ENCODE results near the gene PRKD2. TPM values are rescaled to one million over a fixed set of nuclear protein-coding genes. Genes with fewer than 3 reads are reported as not detected.

PRKD2 gene
- total RNA-seq, 1 experiment from 2014 or later = 45.1 TPM

GRCh38 chr19:46755077-46755852, 38.4 kb upstream of the PRKD2 start:
- Histone ChIP-seq H3K27me3 (replicated peaks; ENCODE audit: insufficient read depth, low read depth, low read length, poor library complexity) (no peaks in the 10 kb centered on the region), H3K27ac (ENCODE audit: low read depth, low read length, poor library complexity, severe bottlenecking) (no peak overlapping the region), H3K36me3 (ENCODE audit: insufficient read depth, low read length, poor library complexity, severe bottlenecking) (no peaks in the 10 kb centered on the region), H3K9me3 (ENCODE audit: low read depth, low read length, poor library complexity, severe bottlenecking) (no peaks in the 10 kb centered on the region), H3K4me1 (ENCODE audit: insufficient read depth, low read length, poor library complexity, severe bottlenecking) (no peaks in the 10 kb centered on the region), H3K4me3 (ENCODE audit: low read depth, low read length, poor library complexity, severe bottlenecking) (no peak overlapping the region)
- TF ChIP-seq CTCF (conservative IDR thresholded peaks at IDR 0.05; ENCODE audit: low read depth, low read length) = no peak
- no peak for TF ChIP-seq EZH2 (IDR thresholded peaks at IDR 0.05; ENCODE audit: borderline replicate concordance, low read depth, low read length, poor library complexity, severe bottlenecking)
- no peak for DNase-seq (ENCODE audit: low spot score)
- POLR2A ChIA-PET (ENCODE audit: low non-redundant PET) = no interaction called here
- intact Hi-C loops (cut with micrococcal nuclease; ENCODE audit: unreplicated experiment) = loop anchor here (5.0 kb wide), 1 partner anchor 237 kb away; no protein-coding TSS in a partner anchor
- BruUV-seq (replicated peaks) = no TSS peak
- CTCF ChIA-PET = no interaction called here

- Histone ChIP-seq H3K9me3 (ENCODE audit: low read depth, low read length, poor library complexity, severe bottlenecking) (no peaks in the 10 kb centered on the region), H3K4me3 (ENCODE audit: low read depth, low read length, poor library complexity, severe bottlenecking) (no peak overlapping the region), H3K27ac (ENCODE audit: low read depth, low read length, poor library complexity, severe bottlenecking) (no peak overlapping the region), H3K27me3 (replicated peaks; ENCODE audit: insufficient read depth, low read depth, low read length, poor library complexity) (no peaks in the 10 kb centered on the region), H3K36me3 (ENCODE audit: insufficient read depth, low read length, poor library complexity, severe bottlenecking) (no peaks in the 10 kb centered on the region), H3K4me1 (ENCODE audit: insufficient read depth, low read length, poor library complexity, severe bottlenecking) (no peaks in the 10 kb centered on the region)
- no peak for TF ChIP-seq EZH2 (IDR thresholded peaks at IDR 0.05; ENCODE audit: borderline replicate concordance, low read depth, low read length, poor library complexity, severe bottlenecking)
- TF ChIP-seq CTCF (conservative IDR thresholded peaks at IDR 0.05; ENCODE audit: low read depth, low read length) = peak; percentile 75
- intact Hi-C loops (cut with micrococcal nuclease; ENCODE audit: unreplicated experiment) = loop anchor here (5.0 kb wide), 1 partner anchor 226 kb away; no protein-coding TSS in a partner anchor
- peak; percentile 74 for DNase-seq (ENCODE audit: low spot score)
- CTCF ChIA-PET = interaction anchor here (0.6 to 1.4 kb wide), 9 partner anchors 11 to 224 kb away, joined by 3 to 7 read pairs (median 4); no protein-coding TSS in a partner anchor
- POLR2A ChIA-PET (ENCODE audit: low non-redundant PET) = interaction anchor here (0.6 to 0.7 kb wide), 2 partner anchors 76 to 868 kb away, joined by 4 to 6 read pairs; no protein-coding TSS in a partner anchor
- no TSS peak for BruUV-seq (replicated peaks)
These were observed 36.7 kb upstream of the PRKD2 start for GRCh38 chr19:46753420-46754155.

GRCh38 chr19:46748325-46749109, 31.6 kb upstream of the PRKD2 start:
- no TSS peak for BruUV-seq (replicated peaks)
- H3K4me3 ChIP-seq (ENCODE audit: low read depth, low read length, poor library complexity, severe bottlenecking) = no peak overlapping the region
- H3K27me3 ChIP-seq (replicated peaks; ENCODE audit: insufficient read depth, low read depth, low read length, poor library complexity) = no peaks in the 10 kb centered on the region
- peak; percentile 81 for DNase-seq (ENCODE audit: low spot score)
- no peaks in the 10 kb centered on the region for H3K36me3 ChIP-seq (ENCODE audit: insufficient read depth, low read length, poor library complexity, severe bottlenecking)
- POLR2A ChIA-PET (ENCODE audit: low non-redundant PET) = no interaction called here
- TF ChIP-seq EZH2 (IDR thresholded peaks at IDR 0.05; ENCODE audit: borderline replicate concordance, low read depth, low read length, poor library complexity, severe bottlenecking) (no peak), CTCF (conservative IDR thresholded peaks at IDR 0.05; ENCODE audit: low read depth, low read length) (peak; percentile 88)
- intact Hi-C loops (cut with micrococcal nuclease; ENCODE audit: unreplicated experiment) = no loop called here
- H3K9me3 ChIP-seq (ENCODE audit: low read depth, low read length, poor library complexity, severe bottlenecking) = no peaks in the 10 kb centered on the region
- CTCF ChIA-PET = interaction anchor here (0.6 kb wide), 1 partner anchor 92 kb away, joined by 6 read pairs; no protein-coding TSS in a partner anchor
- no peaks in the 10 kb centered on the region for H3K4me1 ChIP-seq (ENCODE audit: insufficient read depth, low read length, poor library complexity, severe bottlenecking)
- H3K27ac ChIP-seq (ENCODE audit: low read depth, low read length, poor library complexity, severe bottlenecking) = no peak overlapping the region

Measured in A673 (cell line).